Natural killer cell (primary cell): Measurements from ENCODE around the gene COL4A1. TPM values are rescaled to one million over a fixed set of nuclear protein-coding genes. Genes with fewer than 3 reads are reported as not detected.

Source experiments
- ATAC-seq, 3 donors: fragments of 150-1000 bp in 2 of 3; fragments of 200-7000 bp in 1 of 3; cut with Tn5 transposase; 1 replicate in 1 of 3; 2 replicates in 2 of 3; pipeline ENCODE4 v1.10.0; 2021; ENCODE audit warnings: mild to moderate bottlenecking in 2 of 3, moderate library complexity in 2 of 3
- DNase-seq, 2 donors: peaks; one replicate each; pipeline versions ENCODE4 v3.0.0 to v3.0.0-alpha.2; 2013 to 2021; ENCODE audit warnings: mixed read lengths in 1 of 2
- H3K27ac ChIP-seq: one replicate; pipeline ENCODE4 v1.5.1; 2013; ENCODE audit warnings: mild to moderate bottlenecking, low read length
- H3K27me3 ChIP-seq: one replicate; pipeline ENCODE4 v1.6.1; 2013; ENCODE audit warnings: low read length; ENCODE audit not compliant: control insufficient read depth, insufficient read depth
- H3K36me3 ChIP-seq: one replicate; pipeline ENCODE4 v1.6.1; 2013; ENCODE audit warnings: low read length; ENCODE audit not compliant: control insufficient read depth, insufficient read depth
- H3K4me1 ChIP-seq: one replicate; pipeline ENCODE4 v1.6.1; 2013; ENCODE audit warnings: low read length; ENCODE audit not compliant: control insufficient read depth, insufficient read depth
- H3K4me3 ChIP-seq: one replicate; pipeline ENCODE4 v1.5.1; 2013; ENCODE audit warnings: low read length
- H3K9me3 ChIP-seq: one replicate; pipeline ENCODE4 v1.6.1; 2013; ENCODE audit warnings: low read length; ENCODE audit not compliant: control insufficient read depth, insufficient read depth
- H3K27ac Mint-ChIP-seq, 2 donors: one replicate each; pipeline ENCODE4 v1.8.0; 2022; ENCODE audit warnings: mild to moderate bottlenecking in 2 of 2, mixed read lengths in 2 of 2, moderate library complexity in 1 of 2
- H3K27me3 Mint-ChIP-seq, 2 donors: one replicate each; pipeline ENCODE4 v1.8.0; 2022; ENCODE audit warnings: low read depth in 2 of 2, mixed read lengths in 2 of 2
- H3K36me3 Mint-ChIP-seq: one replicate; pipeline ENCODE4 v1.8.0; 2022; ENCODE audit warnings: mixed read lengths
- H3K4me1 Mint-ChIP-seq, 2 donors: one replicate each; pipeline ENCODE4 v1.8.0; 2022; ENCODE audit warnings: mixed read lengths in 2 of 2
- H3K4me3 Mint-ChIP-seq: one replicate; pipeline ENCODE4 v1.8.0; 2022; ENCODE audit warnings: mild to moderate bottlenecking, moderate library complexity, mixed read lengths
- H3K9me3 Mint-ChIP-seq, 2 donors: one replicate each; pipeline ENCODE4 v1.8.0; 2022; ENCODE audit warnings: mixed read lengths in 2 of 2
- WGBS: methylation state at CpG from one replicate; pipeline ENCODE4 v1.1.7; 2013; ENCODE audit warnings: missing lambda C conversion rate; ENCODE audit not compliant: insufficient coverage; 5-methylcytosine and 5-hydroxymethylcytosine counted together
- intact Hi-C: fragments of 100-400 bp; cut with micrococcal nuclease; formaldehyde crosslinking; loops from one replicate; pipeline ENCODE4 v1.14.2; 2022
- total RNA-seq, 4 donors: library from RNA; stranded (reverse); fragments of 120-200 nt in 1 of 4; gene quantifications; one replicate each; pipeline versions ENCODE4 v1.2.3 to v1.2.4, GENCODE V29; 2013 to 2022
- TF ChIP-seq, protein P1 (sequence below): fragments of 200-600 bp; IDR thresholded peaks from one replicate; pipeline ENCODE4 v1.8.0; 2022; ENCODE audit warnings: antibody characterized with exemption

Gene COL4A1
- total RNA-seq, 3 donors from 2014 or later (not counting 1 experiment from before 2014, with no cell fraction given): not detected

DNA sequence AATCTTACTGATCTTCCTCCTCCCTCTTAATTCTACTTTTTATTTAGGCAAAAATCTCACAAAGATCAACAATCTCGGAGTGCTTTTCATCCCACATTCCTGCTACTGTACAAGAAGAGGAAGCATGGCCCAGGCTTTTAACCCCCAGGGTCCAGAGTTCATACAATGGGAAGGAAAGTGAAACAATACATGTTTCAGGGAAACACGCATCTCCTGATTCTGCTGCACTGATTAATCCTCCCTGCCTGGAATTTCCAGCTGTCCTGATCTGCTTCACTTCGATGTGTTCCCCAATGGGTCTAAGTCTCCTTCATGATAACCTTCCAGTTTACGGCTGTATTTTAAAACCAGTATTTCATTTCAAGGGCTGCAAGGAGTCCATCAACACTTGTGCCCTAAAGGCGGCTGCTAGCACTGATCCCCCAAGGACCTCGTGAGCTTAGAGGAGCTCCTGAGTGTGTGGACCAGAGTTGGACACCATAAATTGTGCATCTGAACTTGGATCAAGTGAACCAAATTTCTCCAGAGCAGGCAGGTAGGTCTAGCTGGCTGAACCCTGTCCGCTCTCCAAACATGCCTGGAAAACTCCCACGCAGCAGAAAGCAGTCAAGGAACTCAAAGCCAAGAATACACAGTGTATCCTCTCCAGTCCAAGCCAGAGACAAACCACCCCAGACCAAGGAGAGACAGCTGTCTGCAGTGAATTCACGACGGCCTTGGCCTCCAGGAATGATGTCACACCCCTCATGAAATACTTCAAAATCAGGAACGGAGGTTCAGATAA is 44.3 kb downstream of the COL4A1 start:
- H3K36me3 Mint-ChIP-seq: no peaks in the 10 kb centered on the region

DNA sequence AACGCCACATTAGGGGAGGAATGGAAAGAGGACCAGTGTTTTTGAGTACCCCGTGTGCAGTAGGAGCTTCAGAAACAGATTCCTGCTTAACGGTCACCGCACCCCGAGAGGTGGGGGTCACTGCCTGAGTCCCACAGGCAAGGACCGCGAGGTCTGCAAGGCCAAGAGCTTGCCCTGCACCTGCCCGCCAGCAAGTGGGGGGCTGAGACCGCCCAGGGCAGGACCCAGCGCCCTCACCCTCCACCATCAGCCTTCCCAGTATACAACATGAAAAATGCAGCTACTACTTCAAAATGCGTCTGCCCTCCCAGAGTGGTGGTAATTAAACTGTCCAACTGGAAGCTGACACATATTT is 44.9 kb downstream of the COL4A1 start:
- ATAC-seq (no peak), DNase-seq (no peak)
- no peak overlapping the region for H3K27ac ChIP-seq
- TF ChIP-seq, protein P1, sequence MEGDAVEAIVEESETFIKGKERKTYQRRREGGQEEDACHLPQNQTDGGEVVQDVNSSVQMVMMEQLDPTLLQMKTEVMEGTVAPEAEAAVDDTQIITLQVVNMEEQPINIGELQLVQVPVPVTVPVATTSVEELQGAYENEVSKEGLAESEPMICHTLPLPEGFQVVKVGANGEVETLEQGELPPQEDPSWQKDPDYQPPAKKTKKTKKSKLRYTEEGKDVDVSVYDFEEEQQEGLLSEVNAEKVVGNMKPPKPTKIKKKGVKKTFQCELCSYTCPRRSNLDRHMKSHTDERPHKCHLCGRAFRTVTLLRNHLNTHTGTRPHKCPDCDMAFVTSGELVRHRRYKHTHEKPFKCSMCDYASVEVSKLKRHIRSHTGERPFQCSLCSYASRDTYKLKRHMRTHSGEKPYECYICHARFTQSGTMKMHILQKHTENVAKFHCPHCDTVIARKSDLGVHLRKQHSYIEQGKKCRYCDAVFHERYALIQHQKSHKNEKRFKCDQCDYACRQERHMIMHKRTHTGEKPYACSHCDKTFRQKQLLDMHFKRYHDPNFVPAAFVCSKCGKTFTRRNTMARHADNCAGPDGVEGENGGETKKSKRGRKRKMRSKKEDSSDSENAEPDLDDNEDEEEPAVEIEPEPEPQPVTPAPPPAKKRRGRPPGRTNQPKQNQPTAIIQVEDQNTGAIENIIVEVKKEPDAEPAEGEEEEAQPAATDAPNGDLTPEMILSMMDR: no peak
- no peak overlapping the region for H3K4me3 ChIP-seq
- Mint-ChIP-seq H3K36me3 (no peaks in the 10 kb centered on the region), H3K4me3 (no peak overlapping the region), H3K4me1 (no peaks in the 10 kb centered on the region), H3K27me3 (peaks cover 12 to 51% of the 10 kb centered on the region in 2 donors), H3K27ac (no peak overlapping the region), H3K9me3 (no peaks in the 10 kb centered on the region)
- no peaks in the 10 kb centered on the region for H3K4me1 ChIP-seq
- no peaks in the 10 kb centered on the region for H3K9me3 ChIP-seq
- 84% methylated on average over 11 of the region's 11 CpGs for WGBS
- no peaks in the 10 kb centered on the region for H3K27me3 ChIP-seq
- intact Hi-C loops: no loop called here
- H3K36me3 ChIP-seq: no peaks in the 10 kb centered on the region

More for the DNA sequence above, 44.3 kb downstream of the COL4A1 start:
- intact Hi-C loops: no loop called here
- Histone ChIP-seq H3K27ac (no peak overlapping the region), H3K4me3 (no peak overlapping the region), H3K27me3 (no peaks in the 10 kb centered on the region), H3K9me3 (no peaks in the 10 kb centered on the region), H3K4me1 (no peaks in the 10 kb centered on the region), H3K36me3 (no peaks in the 10 kb centered on the region)
- Mint-ChIP-seq H3K4me1 (no peaks in the 10 kb centered on the region), H3K27me3 (peaks cover 12 to 51% of the 10 kb centered on the region in 2 donors), H3K27ac (no peak overlapping the region), H3K4me3 (no peak overlapping the region), H3K9me3 (no peaks in the 10 kb centered on the region)
- DNase-seq (no peak), ATAC-seq (no peak)
- TF ChIP-seq, protein P1: no peak
- 71% methylated on average over 11 of the region's 11 CpGs for WGBS

DNA sequence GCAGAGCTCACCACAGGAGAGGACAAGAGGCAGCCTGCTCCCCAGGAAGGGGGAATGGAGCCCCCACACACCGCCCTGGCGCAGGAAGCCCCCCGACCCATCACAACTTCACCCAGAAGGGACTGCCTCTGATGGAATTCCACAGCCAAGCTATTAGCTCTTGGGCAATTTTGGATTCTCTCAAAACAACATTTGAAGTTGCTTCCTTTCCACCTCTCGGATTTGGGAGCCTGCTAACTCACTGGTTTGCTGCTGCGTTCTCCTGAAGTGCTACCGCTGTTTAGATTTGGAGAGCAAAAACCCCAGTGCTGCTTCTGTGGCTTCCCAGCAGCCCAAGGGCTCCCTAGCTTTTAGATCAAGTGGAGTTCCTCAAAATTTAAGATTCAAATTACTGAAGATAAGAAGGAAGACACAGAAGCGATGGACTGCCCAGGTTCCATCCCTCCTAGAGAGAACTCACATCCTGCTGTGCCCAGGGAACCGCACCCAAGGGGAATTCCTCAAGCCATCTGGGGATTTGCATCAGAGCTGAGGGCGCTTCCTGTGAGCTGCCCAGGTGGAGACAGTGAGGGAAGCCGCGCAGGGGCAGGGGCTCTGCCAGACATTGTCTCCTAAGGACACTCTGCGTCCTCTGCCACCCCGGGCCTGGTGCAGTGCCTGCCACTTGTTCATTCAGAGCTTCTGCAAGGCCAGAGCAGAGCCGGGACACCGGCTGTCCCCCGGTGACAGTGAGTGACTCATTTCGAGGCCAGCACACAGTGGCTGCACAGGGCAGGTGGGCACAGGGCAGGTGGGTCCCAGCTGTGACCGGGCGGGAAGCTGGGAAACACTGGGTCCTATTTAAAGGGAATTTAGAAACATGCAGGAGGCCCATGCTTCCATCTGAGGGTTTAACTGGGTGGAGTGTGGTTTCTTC is 45.5 kb downstream of the COL4A1 start:
- intact Hi-C loops: no loop called here

More for the DNA sequence above, 45.5 kb downstream of the COL4A1 start:
- no peak overlapping the region for H3K27ac Mint-ChIP-seq
- no peaks in the 10 kb centered on the region for H3K27me3 ChIP-seq
- DNase-seq (no peak), ATAC-seq (no peak)
- no peaks in the 10 kb centered on the region for H3K4me1 ChIP-seq
- H3K4me3 ChIP-seq: no peak overlapping the region
- peaks cover 12 to 46% of the 10 kb centered on the region in 2 donors for H3K27me3 Mint-ChIP-seq
- no peaks in the 10 kb centered on the region for H3K4me1 Mint-ChIP-seq
- no peak overlapping the region for H3K4me3 Mint-ChIP-seq
- no peaks in the 10 kb centered on the region for H3K9me3 Mint-ChIP-seq
- 86% methylated on average over 19 of the region's 19 CpGs for WGBS
- H3K36me3 ChIP-seq: no peaks in the 10 kb centered on the region
- H3K36me3 Mint-ChIP-seq: no peaks in the 10 kb centered on the region
- TF ChIP-seq, protein P1: no peak
- no peak overlapping the region for H3K27ac ChIP-seq
- no peaks in the 10 kb centered on the region for H3K9me3 ChIP-seq
